T-helper 2 cell (primary cell): ENCODE measurements around the gene RNF39.
"Not testable (repeated sequence)": the region's sequence is repeated elsewhere in the genome, so short reads cannot be mapped to it uniquely, and the experiment has no call there.

Source experiments
- DNase-seq, 5 experiments: peaks; one replicate each; pipeline versions ENCODE4 v3.0.0 to v3.0.0-alpha.2; 2012 to 2022

The RNF39 gene

GRCh38 chr6:30061092-30061857 lies 14.3 kb downstream of the RNF39 start, which contains the start of gene POLR1H:
Gene POLR1H (plus strand): TSS chr6:30061265. CDS start chr6:30061525, 260 bp downstream.
- DNase-seq = peak; percentile 56 to 95 (median 78)

DNA sequence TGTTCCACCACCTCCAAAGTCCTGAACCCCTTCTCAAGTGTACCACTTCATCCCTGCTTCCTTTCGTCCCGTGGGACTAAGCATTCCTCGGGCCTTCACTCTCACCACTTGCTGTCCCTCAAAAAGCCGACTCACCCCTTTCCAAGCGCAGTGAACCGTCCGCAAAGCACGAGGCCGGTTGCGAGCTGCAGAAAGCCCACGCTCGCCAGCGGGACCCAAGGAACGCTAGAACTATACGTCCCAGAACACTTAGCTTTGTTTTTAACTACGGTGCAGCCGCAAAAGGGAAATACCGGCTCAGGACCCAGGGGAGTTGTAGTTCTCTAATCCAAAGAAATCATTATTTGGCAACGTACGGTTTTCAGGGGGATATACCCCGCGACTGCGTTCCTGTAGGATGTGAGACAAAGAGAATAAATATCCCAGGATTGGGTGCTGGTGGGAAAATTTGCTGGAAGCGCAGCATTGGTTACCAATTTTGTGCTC lies 14.9 kb downstream of the RNF39 start:
- peak in 1 of 5 experiments; percentile 30 for DNase-seq

- no peak for DNase-seq
Observed at GRCh38 chr6:30055513-30055912, 20.1 kb downstream of the RNF39 start.

GRCh38 chr6:30053682-30054081 lies 21.9 kb downstream of the RNF39 start:
- no peak for DNase-seq

- no peak for DNase-seq
Observed at GRCh38 chr6:30047220-30047619, 28.3 kb downstream of the RNF39 start.

DNA sequence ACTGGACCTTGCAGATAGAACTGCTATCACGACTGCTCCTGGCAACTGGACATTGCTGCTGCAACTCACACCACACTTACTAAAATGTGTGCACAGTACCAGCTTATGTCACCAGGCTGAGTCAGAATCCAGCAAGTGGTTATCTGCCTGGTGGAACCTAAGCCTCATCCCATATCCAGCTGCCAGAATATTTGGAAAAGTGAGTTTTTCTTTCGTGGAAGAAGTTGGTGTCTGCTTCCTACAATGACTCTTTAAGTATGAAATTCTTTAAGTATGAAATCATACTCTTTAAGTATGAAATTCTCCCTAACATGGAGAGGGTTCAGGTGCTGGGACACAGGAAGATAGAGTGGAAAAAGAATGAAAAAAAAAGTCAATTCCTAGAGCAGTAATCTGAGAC lies 30.9 kb downstream of the RNF39 start:
- DNase-seq = no peak

DNA sequence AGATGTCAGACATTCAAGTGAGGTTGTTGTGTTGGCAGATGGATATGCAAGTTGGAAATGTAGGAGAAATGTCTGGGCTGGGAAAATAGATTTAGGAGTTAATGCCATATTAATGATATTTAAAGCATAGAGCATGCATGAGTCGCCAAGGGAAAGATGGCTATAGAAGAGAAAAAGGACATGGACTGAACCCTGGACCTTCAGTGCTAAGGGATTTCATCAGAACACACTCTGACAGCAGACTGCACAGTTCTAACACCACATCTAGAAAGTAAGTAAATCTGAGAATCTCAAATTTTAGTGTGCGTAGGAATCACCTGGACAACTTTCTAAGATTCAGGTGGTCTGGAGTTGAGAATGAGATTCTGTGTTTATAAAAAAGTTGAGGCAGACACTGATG lies 31.8 kb downstream of the RNF39 start:
- DNase-seq = no peak

DNA sequence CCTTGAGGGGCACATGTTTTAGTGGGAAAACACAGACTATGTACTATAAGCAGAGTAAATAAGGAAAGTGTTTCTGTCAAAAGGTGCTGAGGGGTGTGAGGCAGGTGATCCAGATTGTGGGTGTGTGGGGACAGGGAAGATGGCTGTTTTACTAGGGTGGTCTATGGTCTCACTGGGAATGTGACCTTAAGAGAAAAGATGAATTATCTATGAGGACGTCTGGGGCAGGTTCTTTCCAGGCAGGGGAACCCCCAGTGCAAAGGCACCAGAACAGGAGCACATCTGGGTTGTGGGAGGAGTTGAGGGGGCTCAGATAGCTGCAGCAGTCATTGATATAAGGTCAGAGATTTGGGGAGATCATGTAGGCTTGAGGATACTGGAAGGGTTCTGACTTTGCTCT lies 32.7 kb downstream of the RNF39 start:
- no peak for DNase-seq

- DNase-seq = no peak
Observed at GRCh38 chr6:30042476-30042875, 33.1 kb downstream of the RNF39 start.

- no peak for DNase-seq
Observed at GRCh38 chr6:30041821-30042220, 33.7 kb downstream of the RNF39 start.

DNA sequence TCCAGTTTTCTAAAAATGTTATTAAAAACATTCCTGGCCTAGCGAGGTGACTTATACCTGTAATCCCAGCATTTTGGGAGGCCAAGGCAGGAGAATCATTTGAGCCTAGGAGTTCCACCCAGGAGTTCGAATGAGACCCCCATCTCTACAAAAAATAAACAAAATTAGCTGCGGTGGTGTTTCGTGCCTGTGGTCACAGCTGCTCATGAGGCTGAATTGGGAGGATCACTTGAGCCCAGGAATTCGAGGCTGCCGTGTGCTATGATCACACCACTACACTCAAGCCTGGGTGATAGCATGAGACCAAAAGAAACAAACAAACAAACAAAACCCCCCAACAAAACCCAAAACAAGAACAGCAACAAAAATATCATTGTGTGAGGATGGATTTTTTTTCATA lies 34.3 kb downstream of the RNF39 start:
- no peak for DNase-seq

DNA sequence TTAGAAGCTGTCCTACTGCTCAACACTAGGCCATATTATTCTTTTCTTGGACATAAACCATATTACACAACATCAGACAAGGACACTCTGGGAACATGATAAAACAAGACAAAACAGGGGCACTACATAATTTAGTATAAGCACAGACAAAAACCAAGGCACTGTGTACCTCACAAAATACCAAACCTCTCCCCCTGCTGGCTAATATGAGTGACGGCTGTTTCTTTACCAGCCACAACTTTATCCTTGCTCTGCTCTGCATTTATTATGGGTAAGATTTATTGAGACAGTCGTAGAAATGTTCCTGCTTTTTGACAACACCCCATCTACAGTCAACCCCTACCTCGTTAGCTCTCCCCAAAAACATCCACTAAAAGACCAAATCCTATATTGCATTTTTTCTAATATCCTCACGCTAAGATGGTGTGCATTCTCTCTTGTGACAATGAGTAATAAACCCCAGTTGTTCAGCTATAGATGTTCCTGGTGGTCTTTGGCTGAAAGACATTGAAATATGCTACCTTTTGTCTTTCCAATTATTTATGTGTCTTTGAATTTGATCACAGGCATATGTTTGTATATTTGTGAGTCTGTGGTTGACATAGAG lies 38.3 kb downstream of the RNF39 start:
- DNase-seq = peak in 1 of 5 experiments; percentile 26

- no peak for DNase-seq
Observed at GRCh38 chr6:30035784-30036183, 39.8 kb downstream of the RNF39 start.

DNA sequence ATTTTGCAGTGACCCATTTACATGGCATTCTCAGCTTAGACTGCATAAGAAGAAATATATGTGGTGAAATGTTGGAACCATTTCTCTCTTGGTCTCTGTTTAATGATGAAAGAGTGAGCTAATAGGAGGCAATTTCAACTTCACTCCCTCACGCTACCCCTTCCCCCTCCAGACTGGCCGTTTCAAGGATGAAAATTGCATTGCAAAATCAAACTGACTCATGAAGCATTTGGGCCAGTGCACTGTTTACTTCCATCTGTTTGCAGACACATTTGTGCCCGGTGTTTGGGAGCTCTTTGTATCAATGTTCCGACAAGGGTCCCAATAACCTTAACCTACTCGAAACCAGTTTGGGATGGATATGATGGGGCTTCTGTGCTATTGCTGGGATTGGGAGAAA lies 42.1 kb downstream of the RNF39 start:
- not testable (repeated sequence) for DNase-seq

GRCh38 chr6:30031381-30031780 lies 44.2 kb downstream of the RNF39 start:
- DNase-seq = no peak

GRCh38 chr6:30029588-30029987 lies 46.0 kb downstream of the RNF39 start:
- DNase-seq = no peak

DNA sequence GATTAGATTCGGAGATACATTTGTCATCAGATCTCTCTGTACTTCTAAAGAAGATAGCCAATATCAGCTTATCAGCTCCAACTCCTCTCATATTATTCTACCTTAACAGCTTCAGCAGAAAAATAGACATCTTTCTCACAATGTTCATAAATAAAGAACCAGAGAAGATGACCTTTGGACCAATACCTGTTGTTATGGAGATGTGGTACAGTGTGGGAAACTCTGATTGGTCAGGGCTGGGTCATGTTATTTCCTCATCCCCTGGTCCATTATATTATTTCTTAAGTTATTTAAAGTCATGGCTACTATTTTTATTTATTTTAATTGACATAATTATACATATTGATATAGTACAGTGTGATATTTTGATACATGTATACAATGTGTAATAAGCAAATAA lies 50.4 kb downstream of the RNF39 start:
- no peak for DNase-seq

DNA sequence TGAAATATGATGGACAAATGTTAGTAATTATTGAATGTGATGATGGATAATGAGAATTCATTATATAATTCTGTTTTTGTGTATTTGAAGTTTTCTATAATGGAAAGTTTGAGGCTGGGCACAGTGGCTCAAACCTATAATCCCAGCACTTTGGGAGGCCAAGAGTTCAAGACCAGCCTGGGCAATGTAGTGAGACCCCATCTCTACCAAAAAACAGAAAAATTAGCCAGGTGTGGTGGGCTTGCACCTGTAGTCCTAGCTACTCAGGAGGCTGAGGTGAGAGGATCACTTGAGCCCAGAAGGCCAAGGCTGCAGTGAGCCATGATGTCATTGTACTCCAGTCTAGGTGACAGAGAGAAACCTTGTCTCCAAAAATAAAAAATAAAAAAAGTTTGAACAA lies 52.9 kb downstream of the RNF39 start:
- DNase-seq = not testable (repeated sequence)

GRCh38 chr6:30022189-30022588 lies 53.4 kb downstream of the RNF39 start:
- no peak for DNase-seq

DNA sequence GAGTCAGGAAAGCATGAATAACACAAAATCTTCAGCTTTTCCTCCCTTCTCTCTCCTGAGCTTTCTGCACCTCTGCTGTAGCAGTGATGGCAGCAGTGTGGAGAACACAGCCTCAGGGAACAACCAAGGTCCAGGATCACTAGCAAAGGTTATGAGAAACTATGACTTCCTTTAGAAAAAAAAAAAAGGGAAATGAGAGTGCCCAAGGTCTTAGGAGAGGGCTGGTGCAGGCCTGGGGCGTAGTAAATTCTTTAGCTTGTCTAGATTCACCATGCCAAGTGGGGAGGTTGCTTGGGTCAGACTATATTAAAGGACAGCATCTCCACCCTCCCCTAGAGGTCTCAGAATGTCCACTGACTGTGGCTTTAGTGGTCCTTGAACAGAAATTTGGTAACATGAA lies 54.9 kb downstream of the RNF39 start:
- no peak for DNase-seq
